Tibial nerve (tissue), 4 donors: ENCODE measurements around the gene AFG1L. TPM values are rescaled to one million over a fixed set of nuclear protein-coding genes. Genes with fewer than 3 reads are reported as not detected.
"Not testable (repeated sequence)": the region's sequence is repeated elsewhere in the genome, so short reads cannot be mapped to it uniquely, and the experiment has no call there.

Experiments used
- DNase-seq, 2 donors: peaks; one replicate each; pipeline ENCODE4 v3.0.0-alpha.2; 2019; ENCODE audit warnings: low spot score in 2 of 2
- H3K27ac ChIP-seq, 4 donors: fragments of 200-600 bp; sonication (generic) in 3 of 4; one replicate each; pipeline ENCODE4 v1.5.1; 2017 to 2019; ENCODE audit warnings: mild to moderate bottlenecking in 1 of 4
- H3K27me3 ChIP-seq, 2 donors: fragments of 200-600 bp; sonication (generic) in 1 of 2; one replicate each; pipeline versions ENCODE4 v1.5.1 to v1.6.0; 2017 to 2019
- H3K36me3 ChIP-seq, 3 donors: fragments of 200-600 bp; sonication (generic); one replicate each; pipeline ENCODE4 v1.5.1; 2018 to 2019
- H3K4me1 ChIP-seq, 4 donors: fragments of 200-600 bp; sonication (generic) in 3 of 4; one replicate each; pipeline ENCODE4 v1.5.1; 2017 to 2019
- H3K4me3 ChIP-seq, 4 donors: fragments of 200-600 bp; sonication (generic) in 3 of 4; one replicate each; pipeline ENCODE4 v1.5.1; 2017 to 2019; ENCODE audit warnings: mild to moderate bottlenecking in 1 of 4, moderate library complexity in 1 of 4
- H3K9me3 ChIP-seq, 4 donors: fragments of 200-600 bp; sonication (generic) in 3 of 4; one replicate each; pipeline ENCODE4 v1.5.1; 2017 to 2019
- EP300 ChIP-seq, 2 donors: sonication (generic); formaldehyde crosslinking; IDR thresholded peaks; one replicate each; pipeline ENCODE4 v1.6.1; 2017; ENCODE audit warnings: antibody characterized with exemption in 2 of 2, mild to moderate bottlenecking in 1 of 2
- POLR2A ChIP-seq, 2 donors: fragments of 450-650 bp; IDR thresholded peaks; one replicate each; pipeline ENCODE4 v1.6.1; 2017; ENCODE audit warnings: antibody characterized with exemption in 2 of 2, mild to moderate bottlenecking in 2 of 2, moderate library complexity in 2 of 2
- WGBS, 2 donors: methylation state at CpG; one replicate each; pipeline ENCODE4 v1.1.5; 2018; 5-methylcytosine and 5-hydroxymethylcytosine counted together
- total RNA-seq, 4 donors: library from RNA; depleted of rRNA; stranded (reverse); fragments of >200 nt; gene quantifications; one replicate each; pipeline ENCODE4 v1.1.0, GENCODE V29; 2016
- TF ChIP-seq, protein P1 (sequence below), 5 experiments: fragments of 200-600 bp in 3 of 5; fragments of 450-650 bp in 2 of 5; sonication (generic) in 3 of 5; IDR thresholded peaks; one replicate each; pipeline ENCODE4 v1.5.1; 2016 to 2019; ENCODE audit warnings: antibody characterized with exemption in 5 of 5, mild to moderate bottlenecking in 3 of 5, moderate library complexity in 2 of 5

The AFG1L gene
- total RNA-seq, 4 donors from 2014 or later, result 2.0 to 5.2 (median 4.1) TPM

- TF ChIP-seq POLR2A (IDR thresholded peaks at IDR 0.05) (no peak), EP300 (IDR thresholded peaks at IDR 0.05) (no peak)
- TF ChIP-seq, protein P1, sequence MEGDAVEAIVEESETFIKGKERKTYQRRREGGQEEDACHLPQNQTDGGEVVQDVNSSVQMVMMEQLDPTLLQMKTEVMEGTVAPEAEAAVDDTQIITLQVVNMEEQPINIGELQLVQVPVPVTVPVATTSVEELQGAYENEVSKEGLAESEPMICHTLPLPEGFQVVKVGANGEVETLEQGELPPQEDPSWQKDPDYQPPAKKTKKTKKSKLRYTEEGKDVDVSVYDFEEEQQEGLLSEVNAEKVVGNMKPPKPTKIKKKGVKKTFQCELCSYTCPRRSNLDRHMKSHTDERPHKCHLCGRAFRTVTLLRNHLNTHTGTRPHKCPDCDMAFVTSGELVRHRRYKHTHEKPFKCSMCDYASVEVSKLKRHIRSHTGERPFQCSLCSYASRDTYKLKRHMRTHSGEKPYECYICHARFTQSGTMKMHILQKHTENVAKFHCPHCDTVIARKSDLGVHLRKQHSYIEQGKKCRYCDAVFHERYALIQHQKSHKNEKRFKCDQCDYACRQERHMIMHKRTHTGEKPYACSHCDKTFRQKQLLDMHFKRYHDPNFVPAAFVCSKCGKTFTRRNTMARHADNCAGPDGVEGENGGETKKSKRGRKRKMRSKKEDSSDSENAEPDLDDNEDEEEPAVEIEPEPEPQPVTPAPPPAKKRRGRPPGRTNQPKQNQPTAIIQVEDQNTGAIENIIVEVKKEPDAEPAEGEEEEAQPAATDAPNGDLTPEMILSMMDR (IDR thresholded peaks at IDR 0.05), result no peak
- H3K4me3 ChIP-seq, result no peak overlapping the region
- H3K27ac ChIP-seq, result no peak overlapping the region
- no peaks in the 10 kb centered on the region for H3K27me3 ChIP-seq
- DNase-seq, result no peak
- WGBS, 2 donors, result 60% methylated on average over 4 of the region's 4 CpGs
- no peaks in the 10 kb centered on the region for H3K9me3 ChIP-seq
- H3K4me1 ChIP-seq, result no peaks in the 10 kb centered on the region
- H3K36me3 ChIP-seq, result peaks cover 0 to 51% (median 0%) of the 10 kb centered on the region in 3 donors
These were observed 29.0 kb downstream of the AFG1L start for GRCh38 chr6:108323710-108324466.

DNA sequence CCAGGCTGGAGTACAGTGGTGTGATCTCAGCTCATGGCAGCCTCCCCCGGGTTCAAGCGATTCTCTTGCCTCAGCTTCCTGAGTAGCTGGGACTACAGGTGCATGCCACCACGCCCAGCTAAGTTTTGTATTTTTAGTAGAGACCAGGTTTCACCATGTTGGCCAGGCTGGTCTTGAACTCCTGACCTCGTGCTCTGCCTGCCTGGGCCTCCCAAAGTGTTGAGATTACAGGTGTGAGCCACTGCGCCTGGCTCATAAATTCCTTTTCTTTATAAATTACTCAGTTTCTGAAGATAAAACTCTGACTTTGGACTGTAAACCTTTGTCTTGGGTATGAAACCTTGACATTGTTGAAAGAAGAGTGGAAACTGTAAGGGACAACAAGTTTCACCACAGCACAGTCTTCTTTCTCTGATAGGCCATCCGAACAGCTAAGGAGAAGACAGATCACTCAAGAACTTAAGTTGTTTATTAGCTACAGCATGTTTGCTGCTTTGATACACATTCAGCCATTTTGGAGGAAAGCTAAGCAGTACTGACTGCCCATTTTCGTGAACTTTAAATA, 35.4 kb downstream of the AFG1L start:
- not testable (repeated sequence) for H3K4me1 ChIP-seq, H3K27ac ChIP-seq, H3K27me3 ChIP-seq, H3K9me3 ChIP-seq, DNase-seq, H3K4me3 ChIP-seq
- H3K36me3 ChIP-seq, result peaks cover 0 to 52% (median 0%) of the 10 kb centered on the region in 3 donors
- 93 to 99% methylated on average over 7 of the region's 7 CpGs for WGBS, 2 donors

DNA sequence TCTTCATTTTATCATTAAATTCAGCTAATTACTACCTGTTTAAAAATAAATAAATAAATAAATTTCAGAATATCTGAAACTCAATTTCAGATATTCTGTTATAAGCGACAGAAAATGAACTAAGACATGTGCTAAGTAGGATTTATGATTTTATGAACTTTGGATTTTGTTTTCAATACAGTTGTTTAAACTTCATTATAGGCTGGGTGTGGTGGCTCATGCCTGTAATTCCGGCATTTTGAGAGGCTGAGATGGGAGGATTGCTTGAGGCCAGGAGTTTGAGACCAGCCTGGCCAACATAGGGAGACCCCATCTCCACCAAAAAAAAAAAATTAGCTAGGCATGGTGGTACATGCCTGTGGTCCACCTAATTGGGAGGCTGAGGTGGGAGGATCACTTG, 36.0 kb downstream of the AFG1L start:
- Histone ChIP-seq H3K4me1 (no peaks in the 10 kb centered on the region), H3K27ac (no peak overlapping the region), H3K27me3 (no peaks in the 10 kb centered on the region), H3K36me3 (peaks cover 0 to 47% (median 0%) of the 10 kb centered on the region in 3 donors), H3K9me3 (no peaks in the 10 kb centered on the region), H3K4me3 (no peak overlapping the region)
- 96 to 99% methylated on average over 2 of the region's 2 CpGs for WGBS, 2 donors
- TF ChIP-seq EP300 (IDR thresholded peaks at IDR 0.05), result no peak
- TF ChIP-seq, protein P1 (IDR thresholded peaks at IDR 0.05), result no peak
- TF ChIP-seq POLR2A (IDR thresholded peaks at IDR 0.05), result no peak
- DNase-seq, result no peak

DNA sequence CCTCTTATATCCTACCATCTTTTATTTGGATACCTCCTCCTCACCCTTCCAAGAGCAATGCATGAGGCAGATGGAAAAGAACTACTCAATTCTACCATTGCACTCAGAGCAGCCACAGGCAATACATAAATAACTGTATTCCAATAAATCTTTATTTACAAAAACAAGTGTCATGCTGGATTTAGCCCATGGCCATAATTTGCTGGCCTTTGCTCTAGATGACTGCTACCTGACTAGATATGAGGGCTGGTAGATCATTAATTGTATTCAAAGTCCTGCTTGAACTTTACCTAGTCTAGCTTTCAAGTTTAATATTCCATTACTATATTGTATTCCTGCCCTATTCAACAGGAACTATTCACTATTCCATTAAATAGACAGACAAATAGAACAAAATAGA, 37.1 kb downstream of the AFG1L start:
- H3K27ac ChIP-seq, result no peak overlapping the region
- H3K27me3 ChIP-seq, result no peaks in the 10 kb centered on the region
- no peak overlapping the region for H3K4me3 ChIP-seq
- peaks cover 0 to 35% (median 0%) of the 10 kb centered on the region in 3 donors for H3K36me3 ChIP-seq
- no peaks in the 10 kb centered on the region for H3K4me1 ChIP-seq
- no peaks in the 10 kb centered on the region for H3K9me3 ChIP-seq
- DNase-seq, result no peak
- TF ChIP-seq, protein P1 (IDR thresholded peaks at IDR 0.05), result no peak
- no peak for TF ChIP-seq EP300 (IDR thresholded peaks at IDR 0.05)
- no peak for TF ChIP-seq POLR2A (IDR thresholded peaks at IDR 0.05)

GRCh38 chr6:108336971-108337370, 42.1 kb downstream of the AFG1L start:
- H3K27ac ChIP-seq, result no peak overlapping the region
- no peak for DNase-seq
- no peaks in the 10 kb centered on the region for H3K4me1 ChIP-seq
- no peak overlapping the region for H3K4me3 ChIP-seq
- H3K27me3 ChIP-seq, result no peaks in the 10 kb centered on the region
- H3K9me3 ChIP-seq, result no peaks in the 10 kb centered on the region
- TF ChIP-seq, protein P1 (IDR thresholded peaks at IDR 0.05), result no peak
- TF ChIP-seq POLR2A (IDR thresholded peaks at IDR 0.05) (no peak), EP300 (IDR thresholded peaks at IDR 0.05) (no peak)
- WGBS, 2 donors, result 92 to 97% methylated on average over 3 of the region's 3 CpGs
- H3K36me3 ChIP-seq, result peaks cover 0 to 9% (median 0%) of the 10 kb centered on the region in 3 donors
